SKM-1 treated with dmso at 0.1 percent for 144 hours (cell line): ENCODE results near the gene LOXL1.

ENCODE experiments used
- DNase-seq: peaks from one replicate; lab custom pipeline; 2025; ENCODE audit not compliant: unreplicated experiment; lab: John Stamatoyannopoulos, UW

LOXL1 gene

DNA sequence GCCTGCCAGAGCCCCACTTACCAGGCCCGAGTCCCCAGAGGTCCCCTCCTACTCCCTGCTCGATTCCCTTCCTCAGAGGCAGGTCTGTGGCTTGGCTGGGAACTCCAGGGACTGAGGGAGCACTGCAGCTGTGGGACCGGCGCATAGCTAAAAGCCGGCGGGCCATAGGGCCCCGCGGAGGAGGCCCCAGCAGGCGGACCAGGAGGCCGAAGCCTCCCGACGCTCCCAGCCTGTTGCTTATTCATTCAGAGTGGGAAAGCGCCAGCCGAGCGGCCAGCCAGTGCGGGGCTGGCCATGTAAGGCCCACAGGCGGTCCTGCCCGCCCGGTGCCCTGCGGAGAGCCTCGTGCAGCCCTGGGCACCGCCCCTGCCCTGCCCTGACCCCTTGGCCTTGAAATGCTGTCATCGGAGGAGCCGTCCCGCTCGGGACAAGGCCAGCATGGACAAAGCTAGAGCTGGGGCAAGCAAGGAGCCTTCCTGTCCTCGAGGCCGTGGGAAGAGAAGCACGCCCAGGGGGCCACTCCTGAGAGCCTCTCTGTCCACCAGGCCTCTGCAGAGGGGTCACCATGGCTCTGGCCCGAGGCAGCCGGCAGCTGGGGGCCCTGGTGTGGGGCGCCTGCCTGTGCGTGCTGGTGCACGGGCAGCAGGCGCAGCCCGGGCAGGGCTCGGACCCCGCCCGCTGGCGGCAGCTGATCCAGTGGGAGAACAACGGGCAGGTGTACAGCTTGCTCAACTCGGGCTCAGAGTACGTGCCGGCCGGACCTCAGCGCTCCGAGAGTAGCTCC lies at the start of gene LOXL1:
LOXL1 (plus strand) TSS at position 244 of the 784 bp plus-strand sequence; CDS start at position 566, 322 bp downstream.
- no peak for DNase-seq

GRCh38 chr15:73879426-73879825 lies 46.8 kb upstream of the LOXL1 start:
- no peak for DNase-seq

- DNase-seq, result no peak
These were observed 44.5 kb upstream of the LOXL1 start for GRCh38 chr15:73881579-73882320.

GRCh38 chr15:73882761-73883419 lies 43.4 kb upstream of the LOXL1 start:
- no peak for DNase-seq

- DNase-seq, result no peak
These were observed 42.1 kb upstream of the LOXL1 start for GRCh38 chr15:73884159-73884558.

- DNase-seq, result no peak
These were observed 40.1 kb upstream of the LOXL1 start for GRCh38 chr15:73885954-73886700.

DNA sequence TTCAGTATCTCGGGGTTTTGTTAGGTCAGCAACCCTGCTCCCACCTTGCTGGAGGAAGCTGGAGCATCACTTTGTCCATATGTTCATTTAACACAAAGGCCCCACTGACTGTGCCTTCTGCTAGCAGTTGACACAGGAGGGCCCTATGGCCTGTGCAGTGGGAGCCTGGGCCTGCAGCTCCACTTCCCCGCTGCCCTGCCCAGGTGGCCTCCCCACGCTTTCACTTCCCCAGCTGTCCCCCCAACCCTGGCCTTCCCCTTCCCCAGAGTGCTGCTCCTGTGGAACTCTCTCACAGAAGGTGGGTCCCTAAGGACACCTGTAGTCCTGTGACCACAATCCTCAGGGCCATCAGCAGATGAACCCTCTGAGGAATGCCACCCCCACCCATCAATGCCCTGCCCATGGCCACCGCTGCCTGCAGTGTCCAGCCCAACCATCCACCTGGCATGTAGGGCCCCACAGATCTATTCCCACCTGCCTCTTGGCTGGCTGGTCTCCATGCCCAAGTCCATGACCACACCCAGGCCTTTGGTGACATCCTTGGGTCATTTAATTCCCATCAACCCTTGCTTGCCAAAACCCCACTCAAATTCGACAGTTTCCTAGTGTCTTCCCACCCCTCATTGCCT lies 39.4 kb upstream of the LOXL1 start:
- no peak for DNase-seq

DNA sequence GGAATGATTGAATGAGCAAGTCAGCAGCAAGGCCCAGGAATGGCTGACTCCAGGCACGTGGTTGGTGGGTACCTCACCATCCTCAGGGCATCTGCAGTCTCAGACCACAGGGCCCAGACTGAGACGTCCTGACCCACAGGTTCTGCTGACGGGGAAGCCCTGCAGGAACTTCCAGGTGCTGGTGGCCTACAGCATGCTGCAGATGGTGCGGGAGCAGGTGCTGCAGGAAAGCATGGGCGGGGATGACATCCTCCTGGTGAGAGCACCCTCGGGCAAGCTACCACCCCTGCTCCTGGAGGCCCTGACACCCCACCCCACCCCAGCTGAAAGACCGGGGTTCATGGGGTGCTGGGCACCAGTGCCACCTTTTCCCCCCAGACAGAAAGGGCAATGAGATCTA lies 38.8 kb upstream of the LOXL1 start:
- no peak for DNase-seq

GRCh38 chr15:73888224-73889041 lies 37.8 kb upstream of the LOXL1 start:
- no peak for DNase-seq

- no peak for DNase-seq
These were observed 37.1 kb upstream of the LOXL1 start for GRCh38 chr15:73889053-73889761.

GRCh38 chr15:73889762-73890124 lies 36.5 kb upstream of the LOXL1 start:
- DNase-seq, result no peak

DNA sequence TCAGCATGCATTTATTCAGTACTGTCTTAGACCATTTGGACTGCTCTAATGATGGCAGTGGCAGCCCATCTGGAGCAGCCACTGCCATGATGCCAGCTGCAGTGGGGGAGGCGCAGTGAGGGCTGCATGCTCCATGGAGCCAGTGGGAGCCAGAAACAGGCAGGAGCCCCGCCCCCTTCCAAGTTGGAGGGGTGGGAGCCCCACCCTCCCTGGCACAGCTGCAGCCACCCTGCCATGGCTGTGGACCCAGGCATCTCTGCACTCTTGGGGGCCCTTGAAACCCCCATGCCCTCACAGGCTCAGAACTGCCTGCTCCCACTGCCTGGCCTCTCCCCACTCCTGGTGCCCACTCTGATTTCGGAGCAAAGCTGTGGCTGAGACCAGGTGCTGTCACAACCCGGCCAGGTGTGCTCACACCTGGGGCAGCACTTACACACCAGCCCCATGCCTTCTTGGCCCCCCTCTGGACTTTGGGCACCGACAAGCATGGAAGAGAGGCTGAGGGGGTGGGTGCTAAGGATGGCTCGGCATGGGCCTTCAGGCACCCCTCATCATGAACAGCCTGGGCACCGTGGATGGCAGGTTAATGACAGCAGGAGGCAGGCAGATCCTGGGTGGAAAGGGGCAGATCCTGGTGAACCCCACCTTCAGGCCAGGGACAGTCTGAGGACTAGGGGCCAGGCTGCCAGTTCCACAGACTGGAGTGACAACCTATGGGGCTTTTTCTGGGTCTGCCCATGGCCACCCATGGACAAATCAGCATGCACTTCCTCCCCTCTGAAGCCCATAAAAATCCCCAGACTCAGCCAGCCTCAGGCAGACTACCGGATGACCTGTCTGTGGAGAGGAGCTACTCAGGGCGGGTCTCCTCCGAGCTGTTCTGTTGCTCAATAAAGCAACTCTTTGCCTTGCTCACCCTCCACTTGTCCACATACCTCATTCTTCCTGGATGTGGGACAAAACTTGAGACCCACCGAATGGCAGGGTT lies 34.6 kb upstream of the LOXL1 start:
- DNase-seq, result no peak

- DNase-seq, result no peak
These were observed 33.6 kb upstream of the LOXL1 start for GRCh38 chr15:73892446-73893226.

DNA sequence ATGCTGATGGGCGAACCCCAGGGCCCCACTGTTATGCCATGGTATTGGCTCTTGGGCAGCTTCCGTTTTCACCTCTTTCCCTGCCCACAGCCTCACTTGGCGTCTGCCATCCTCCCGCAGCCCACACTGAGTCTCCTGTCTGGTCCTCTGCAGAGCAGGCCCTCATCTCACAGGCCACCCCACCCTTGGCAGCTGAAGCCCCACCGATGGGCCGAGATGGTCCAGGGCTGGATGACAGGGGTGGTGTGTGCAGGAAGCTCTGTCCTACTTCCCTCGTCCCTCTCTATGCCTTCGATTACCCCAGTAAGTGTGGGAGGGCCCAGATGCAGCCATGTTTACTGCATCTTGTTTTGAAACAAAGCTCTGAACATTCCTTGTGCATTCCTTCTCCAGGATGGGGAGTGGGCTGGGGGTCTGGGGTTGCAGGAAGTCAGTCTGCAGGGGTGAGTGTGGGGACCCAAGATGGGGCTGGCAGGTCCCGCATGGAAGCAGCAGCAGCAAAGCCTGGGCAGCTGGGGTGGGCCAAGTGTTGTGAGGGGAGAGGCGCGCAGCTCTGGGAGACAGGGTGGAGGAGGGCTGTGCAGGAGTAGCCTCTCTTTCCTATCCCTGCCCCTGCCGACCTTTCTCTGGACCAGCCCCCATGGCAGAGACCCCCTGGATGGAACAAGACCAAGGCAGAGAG lies 32.0 kb upstream of the LOXL1 start:
- DNase-seq, result no peak

GRCh38 chr15:73897441-73898261 lies 28.6 kb upstream of the LOXL1 start:
- DNase-seq, result peak; percentile 60
